GM19099 (cell line): Measurements from ENCODE around the gene HOXD10.

Experiments
- POLR2A ChIP-seq: IDR thresholded peaks from 3 replicates; pipeline ENCODE4 v1.6.1; 2011; ENCODE audit warnings: low read depth; ENCODE audit not compliant: insufficient read length; ENCODE audit errors: extremely low read depth

Gene HOXD10

DNA sequence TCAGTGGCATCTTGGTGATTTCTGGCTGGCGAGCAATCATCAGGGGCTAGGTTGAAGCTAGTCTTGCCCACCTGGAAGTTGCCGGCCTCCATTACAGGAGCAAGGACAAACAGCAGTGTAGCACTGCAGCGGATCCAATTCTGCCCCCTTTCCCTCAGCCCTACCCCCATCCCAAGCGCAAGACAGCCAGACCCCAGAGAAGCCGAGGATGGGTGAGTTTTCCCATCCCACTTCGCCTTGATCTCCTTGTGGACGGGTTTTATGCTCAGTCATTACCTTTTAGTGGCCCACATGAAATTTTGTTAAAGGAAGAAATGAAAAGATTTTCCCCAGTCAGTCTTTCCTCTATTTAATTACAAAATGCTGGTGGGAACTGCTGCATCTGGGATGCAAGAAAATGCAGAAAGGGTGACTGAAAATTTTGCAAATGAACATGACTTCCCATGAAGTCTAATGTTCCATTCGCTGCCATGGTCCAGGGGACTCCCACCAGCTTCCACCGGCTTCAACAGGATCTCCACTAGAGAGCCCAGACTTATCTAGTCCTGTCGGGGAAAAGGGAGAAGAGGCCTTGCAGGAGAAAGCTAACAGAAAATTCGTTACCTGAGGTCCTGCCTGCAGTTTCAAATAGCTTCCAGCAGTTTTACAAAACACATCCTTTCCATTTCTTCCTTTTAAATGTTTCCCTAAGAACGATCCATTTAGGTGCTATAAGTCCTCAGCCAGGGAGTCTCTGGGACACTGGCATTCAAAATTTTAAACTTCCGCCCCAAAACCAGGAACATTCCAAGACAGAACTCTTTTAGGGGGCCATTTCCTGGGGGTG, 4.0 kb downstream of the HOXD10 start:
- no peak for TF ChIP-seq POLR2A

DNA sequence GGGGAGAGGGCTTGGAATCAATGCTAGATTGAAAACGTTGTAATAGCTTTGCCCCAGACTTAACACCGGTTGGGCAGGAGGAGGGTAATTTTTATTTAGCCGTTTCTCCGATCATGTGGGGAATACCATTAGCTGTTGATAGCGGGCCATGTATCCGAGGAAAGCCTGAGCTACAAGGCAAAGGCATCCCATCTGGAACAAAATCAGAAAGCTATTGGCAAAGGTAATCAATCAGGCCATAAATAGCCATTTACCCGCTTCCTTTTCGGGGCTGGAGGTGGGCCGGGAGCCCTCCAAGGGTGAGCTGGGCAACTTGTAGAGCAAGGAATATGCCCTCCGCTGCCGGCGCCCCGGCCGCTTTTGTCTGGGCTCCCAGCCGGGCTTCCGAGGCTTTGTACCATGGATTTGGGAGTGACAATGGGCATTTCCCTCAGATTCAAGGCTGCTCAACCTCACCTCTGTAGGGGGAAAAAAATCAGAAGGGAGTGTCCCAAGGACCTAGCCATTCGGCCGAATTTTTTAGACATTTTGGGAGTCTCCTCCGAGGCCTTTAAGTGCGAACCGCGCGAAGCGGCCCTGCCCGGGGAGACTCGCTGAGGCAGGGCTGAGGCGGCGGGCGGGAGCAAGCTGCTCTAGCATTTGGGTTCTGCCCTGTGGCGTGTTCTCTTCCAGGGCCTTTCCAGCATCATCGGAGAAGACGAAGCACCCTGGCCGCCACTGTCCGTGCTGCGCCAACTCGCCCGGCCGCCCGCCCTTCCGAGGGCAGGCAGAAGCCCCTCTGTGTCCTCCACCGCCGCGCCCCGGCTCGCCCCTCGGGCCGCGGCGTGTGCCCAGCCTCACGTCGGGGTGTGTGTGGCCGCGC, 4.8 kb downstream of the HOXD10 start:
- no peak for TF ChIP-seq POLR2A

DNA sequence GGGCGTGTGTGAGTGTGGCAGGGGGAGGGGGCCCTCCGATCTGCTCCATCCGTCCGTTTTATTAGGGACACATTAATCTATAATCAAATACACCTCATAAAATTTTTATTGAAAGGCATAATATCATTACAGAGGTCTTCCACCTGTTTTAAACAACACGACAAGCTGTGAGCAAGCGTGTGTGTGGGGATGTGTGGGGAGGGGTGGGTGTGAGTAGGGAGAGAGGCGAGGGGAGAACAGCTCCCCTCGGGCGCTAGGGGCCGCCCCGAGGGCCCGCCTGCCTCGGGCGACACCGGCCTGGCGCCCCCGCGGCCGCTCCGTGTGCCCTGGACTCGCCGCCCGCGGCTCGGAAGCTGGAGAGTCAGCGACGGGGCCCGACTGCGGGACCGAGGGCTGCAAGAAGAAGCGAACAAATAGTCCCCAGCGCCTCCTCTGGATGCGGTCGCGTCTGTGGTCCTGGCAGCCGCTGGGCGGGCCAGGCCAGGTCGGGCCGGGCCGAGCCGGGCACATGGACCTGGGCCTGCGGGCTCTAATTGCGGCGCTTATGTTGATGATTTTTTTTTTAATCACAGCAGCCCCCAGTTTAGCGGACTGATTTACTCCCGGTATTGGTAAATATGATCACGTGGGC, 5.6 kb downstream of the HOXD10 start:
- no peak for TF ChIP-seq POLR2A

DNA sequence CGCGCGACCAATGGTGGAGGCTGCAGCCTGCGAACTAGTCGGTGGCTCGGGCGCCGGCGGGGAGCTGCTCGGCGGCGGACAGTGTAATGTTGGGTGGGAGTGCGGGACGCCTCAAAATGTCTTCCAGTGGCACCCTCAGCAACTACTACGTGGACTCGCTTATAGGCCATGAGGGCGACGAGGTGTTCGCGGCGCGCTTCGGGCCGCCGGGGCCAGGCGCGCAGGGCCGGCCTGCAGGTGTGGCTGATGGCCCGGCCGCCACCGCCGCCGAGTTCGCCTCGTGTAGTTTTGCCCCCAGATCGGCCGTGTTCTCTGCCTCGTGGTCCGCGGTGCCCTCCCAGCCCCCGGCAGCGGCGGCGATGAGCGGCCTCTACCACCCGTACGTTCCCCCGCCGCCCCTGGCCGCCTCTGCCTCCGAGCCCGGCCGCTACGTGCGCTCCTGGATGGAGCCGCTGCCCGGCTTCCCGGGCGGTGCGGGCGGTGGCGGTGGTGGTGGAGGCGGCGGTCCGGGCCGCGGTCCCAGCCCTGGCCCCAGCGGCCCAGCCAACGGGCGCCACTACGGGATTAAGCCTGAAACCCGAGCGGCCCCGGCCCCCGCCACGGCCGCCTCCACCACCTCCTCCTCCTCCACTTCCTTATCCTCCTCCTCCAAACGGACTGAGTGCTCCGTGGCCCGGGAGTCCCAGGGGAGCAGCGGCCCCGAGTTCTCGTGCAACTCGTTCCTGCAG, 6.3 kb downstream of the HOXD10 start, which contains the start of gene HOXD9:
TSS of gene HOXD9 (plus strand) at position 37 of the 728 bp plus-strand sequence. CDS start at position 87, 50 bp downstream.
- no peak for TF ChIP-seq POLR2A

DNA sequence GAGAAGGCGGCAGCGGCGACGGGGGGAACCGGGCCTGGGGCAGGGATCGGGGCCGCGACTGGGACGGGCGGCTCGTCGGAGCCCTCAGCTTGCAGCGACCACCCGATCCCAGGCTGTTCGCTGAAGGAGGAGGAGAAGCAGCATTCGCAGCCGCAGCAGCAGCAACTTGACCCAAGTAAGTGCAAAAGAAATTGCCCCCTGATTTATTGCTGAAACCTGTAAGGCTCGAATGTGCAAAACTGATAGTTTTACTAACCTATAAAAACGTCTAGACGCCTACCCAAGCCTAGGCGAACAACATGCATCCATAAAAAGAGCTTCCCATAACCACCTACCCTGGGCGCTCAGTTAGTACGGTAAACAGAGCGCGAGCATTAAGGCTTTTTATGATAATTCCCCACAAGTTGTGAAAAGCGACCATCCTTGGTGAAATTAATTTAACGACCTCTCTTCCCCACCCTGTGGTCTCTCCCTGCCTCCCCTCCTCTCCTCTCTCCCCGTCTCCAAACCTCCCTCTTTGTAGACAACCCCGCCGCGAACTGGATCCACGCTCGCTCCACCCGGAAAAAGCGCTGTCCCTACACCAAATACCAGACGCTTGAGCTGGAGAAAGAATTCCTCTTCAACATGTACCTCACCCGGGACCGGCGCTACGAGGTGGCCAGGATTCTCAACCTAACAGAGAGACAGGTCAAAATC, 7.0 kb downstream of the HOXD10 start:
- no peak for TF ChIP-seq POLR2A

DNA sequence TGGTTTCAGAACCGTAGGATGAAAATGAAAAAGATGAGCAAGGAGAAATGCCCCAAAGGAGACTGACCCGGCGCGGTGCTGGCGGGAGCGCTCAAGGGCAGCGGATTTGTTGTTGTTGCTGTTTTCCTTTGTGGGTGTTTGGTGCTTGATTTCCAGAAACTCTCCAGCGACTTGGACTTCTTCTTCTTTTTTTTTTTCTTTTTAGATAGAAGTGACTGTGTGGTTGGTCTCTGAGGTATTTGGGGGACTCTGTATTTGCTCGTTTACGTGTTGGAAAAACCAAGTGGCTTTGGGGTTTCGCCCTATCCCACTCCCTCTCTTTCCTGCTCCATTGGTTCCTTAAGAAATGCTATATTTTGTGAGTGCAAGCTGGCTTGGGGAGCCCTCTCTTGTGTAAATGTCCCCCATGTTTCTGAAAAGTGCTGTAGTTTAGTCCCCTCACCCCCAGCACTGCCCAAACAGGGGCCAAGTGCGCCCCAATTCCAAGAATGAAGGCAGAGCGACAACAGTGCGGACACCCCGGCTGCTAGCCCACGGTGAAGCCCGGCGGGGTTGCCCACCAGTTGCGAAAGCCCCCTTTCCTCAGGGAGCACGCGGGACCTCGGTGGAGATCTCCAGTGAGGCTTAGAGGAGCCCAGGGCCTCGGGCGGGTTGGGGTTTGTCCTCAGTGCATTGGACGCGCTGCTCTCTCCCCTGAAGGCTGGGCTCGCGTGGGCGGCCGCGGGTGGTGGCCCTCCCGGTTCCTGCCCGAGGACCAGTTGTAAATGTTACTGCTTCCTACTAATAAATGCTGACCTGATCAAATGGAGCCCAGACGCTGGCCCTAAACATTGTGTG, 7.8 kb downstream of the HOXD10 start:
- no peak for TF ChIP-seq POLR2A

DNA sequence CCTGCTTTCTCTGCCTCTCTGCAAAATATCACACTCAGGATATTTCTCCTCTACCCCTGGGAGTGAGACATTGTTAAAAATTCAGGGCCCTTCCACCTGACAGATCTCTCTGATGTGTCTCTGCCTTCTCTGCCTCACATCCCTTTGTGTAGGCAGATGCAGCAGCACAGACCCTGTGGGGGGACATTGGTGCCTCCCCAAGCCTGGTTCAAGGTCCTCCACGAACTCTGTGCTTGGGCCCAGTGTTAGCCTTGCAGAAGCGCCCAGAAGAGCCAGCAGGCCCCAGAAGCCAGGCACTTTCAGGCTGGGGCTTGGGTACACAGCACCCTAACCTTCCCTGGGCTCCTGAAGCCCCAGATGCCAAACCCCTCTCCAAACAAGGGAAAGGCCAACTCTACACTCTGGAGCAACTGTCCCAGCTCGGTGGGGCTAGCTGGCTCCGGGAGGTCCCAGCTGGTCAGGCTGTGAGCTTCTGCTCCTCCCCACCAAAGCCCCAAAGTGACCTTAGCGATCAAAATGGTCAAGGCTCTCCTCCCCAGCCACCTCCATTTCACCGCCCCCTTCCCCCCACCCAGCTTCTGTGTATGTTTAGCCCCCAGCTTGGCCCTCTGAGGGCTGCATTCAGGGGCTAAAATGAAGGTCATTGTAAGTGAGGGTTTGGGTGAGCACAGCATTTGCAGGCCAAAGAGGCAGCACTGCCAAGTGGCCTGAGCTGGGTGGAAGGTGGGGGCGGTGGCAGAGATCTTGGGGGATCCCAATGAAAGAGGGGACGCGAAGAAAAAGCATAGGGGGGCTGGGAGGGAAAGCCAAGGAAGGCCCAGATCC, 8.6 kb downstream of the HOXD10 start:
- no peak for TF ChIP-seq POLR2A

DNA sequence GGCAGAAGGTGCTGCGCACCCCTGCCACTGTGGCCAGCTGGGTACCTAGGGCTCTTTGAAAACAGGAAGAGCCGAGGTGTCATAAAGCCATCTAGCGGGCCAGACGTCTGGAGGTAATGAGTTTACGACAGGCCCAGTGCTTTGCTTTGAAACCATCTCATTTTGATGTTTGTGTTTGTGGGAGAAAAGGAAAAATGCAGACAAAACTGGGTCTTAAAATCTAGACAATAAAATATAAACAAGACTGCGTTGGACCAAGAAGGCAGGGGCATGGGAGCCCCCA, 9.1 kb downstream of the HOXD10 start:
- no peak for TF ChIP-seq POLR2A

DNA sequence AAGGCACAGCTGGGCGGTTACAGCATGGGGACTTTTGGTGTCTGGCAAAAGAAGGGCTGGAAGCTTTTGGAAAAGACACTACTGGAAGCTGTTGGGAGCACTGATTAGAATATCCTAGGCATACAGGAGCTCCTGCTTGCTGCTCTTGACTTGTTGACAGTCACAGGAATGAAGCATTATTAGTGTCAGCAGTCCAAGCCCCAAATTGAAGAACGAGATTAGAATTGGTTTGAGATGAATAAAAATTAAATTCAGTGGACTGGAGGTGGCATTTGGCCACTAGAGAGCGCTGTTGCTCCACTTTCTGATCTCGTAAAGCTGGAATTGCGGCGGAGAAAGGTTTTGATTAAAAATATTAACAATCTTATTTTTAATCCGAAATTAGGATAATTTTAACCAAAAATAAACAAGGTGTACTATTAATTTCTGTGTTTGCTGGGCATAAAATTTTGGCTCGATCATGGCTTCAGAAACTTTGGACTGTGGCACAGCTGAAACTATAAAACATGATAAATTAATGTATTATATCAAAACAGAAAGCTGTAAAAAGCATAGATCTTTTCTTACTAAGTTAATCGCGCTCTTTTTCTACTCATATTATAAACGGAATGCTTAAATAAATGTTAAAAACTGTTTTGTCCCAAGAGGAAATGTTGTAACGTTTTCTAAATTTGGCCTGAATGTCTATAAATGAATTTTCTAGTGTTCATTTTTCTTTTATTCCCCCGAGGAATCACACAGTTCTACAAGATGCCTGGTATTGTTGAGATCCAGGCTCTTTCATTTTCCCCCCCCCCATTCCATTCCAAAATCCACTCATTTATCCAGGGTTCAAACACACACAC, 10.6 kb downstream of the HOXD10 start:
- TF ChIP-seq POLR2A: no peak

DNA sequence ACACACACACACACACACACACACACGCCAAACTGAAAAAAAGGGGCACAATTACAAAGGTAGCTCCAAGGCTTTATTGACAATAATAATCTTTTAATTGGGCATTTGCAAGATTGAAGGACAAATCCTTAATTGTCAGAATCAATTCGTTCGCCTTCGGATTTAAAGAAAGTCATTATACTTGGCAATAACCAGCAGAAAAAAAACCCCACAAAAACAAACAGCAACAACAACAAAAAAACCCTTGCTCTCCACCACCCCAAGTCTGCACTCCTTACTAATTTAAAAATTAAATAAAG, 11.1 kb downstream of the HOXD10 start:
- no peak for TF ChIP-seq POLR2A

DNA sequence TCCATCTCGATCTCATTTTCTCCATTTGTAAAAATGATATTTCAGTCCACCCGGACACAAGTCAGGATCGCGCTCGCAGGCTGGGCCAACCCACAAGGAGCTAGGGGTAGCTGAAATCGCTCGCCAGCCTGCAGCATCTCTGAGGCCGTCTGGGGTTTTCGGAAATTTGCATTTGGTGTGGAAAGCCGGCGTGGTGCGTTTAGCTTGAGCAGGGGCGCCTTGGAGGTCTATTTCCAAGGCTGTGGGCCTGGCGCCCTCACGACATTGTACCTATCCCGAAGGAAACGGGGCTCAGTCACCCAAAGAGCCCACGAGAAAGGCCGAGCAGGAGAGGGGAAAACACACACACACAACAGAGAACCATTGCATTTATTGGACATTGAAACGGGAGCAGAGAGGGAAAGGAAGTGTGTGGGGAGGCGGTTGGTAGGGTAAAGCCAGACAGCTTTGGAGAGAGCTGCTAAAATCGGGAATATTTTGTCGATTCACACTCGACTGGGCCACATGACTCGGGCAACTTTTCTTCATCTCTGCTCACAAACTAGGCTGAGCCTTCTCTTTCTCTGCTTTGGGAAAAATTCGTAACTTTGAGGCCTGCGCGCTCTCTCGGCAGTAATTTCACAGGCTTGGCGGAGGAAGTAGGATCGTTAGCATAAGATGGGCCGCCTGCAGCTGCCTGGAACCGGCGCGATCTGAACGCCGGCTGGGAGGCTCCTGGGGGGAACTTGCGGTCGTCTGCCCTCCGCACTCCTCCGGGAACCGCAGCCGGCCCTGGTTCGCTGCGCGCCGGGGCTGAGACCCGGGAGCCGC, 11.8 kb downstream of the HOXD10 start:
- TF ChIP-seq POLR2A: no peak

DNA sequence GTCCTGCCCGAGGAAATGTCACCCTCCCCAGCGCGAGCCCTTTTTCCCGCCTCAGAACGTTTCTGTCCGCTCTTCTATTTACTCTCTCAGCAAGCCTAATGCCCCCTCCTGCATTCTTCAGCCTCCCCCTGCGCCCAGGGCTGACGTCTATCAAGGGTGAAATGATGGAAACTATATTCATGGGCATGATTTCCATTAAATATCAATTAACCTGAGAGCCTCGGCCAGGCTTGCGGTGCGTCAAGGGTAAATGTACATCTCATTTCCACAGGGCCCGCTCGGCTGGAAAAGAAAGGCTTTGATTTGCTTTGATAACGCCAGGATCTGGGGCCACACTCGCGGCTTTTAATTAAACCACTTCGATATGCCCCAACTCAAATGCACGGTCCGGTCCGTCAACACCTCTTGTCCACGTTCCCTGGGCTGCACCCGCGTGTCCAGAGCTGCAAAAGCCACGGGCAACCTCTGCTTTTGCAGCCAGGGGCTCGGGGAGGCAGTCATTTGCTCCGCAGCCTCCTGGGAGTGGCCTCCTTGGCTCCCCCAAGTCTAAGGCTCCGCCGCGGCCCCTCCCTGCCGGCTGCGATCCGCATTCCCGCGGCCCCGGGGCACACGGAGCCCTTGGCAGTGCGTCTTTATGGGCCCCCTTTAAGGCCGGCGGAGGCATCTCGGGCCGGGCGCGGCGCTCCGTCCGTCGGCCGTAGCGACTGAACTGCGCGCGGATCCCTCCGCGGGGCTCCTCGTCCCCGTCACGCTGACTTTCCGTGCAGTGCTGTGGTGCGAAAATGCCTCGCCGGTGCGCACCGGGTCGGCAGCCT, 12.6 kb downstream of the HOXD10 start, which contains the start of gene HOXD8:
TSS of gene HOXD8 (plus strand) at position 724 of the 815 bp plus-strand sequence. CDS start 662 bp downstream, outside the sequence.
- TF ChIP-seq POLR2A: no peak
